IPS DF 19.7 (cell line): Measurements from ENCODE around the gene KCNK15.

Source experiments
- DNase-seq: peaks from one replicate; pipeline ENCODE4 v3.0.0-alpha.2; 2013; ENCODE audit warnings: low read depth, low spot score

Gene KCNK15

GRCh38 chr20:44788706-44789456 is 43.2 kb downstream of the KCNK15 start:
- no peak for DNase-seq

GRCh38 chr20:44790638-44791393 is 45.2 kb downstream of the KCNK15 start:
- no peak for DNase-seq

GRCh38 chr20:44792796-44793195 is 47.1 kb downstream of the KCNK15 start:
- DNase-seq, result no peak

- DNase-seq, result no peak
Observed at GRCh38 chr20:44795836-44796235, 50.2 kb downstream of the KCNK15 start.

- no peak for DNase-seq
Observed at GRCh38 chr20:44796311-44796710, 50.6 kb downstream of the KCNK15 start.

GRCh38 chr20:44796758-44797457 is 51.2 kb downstream of the KCNK15 start:
- DNase-seq, result no peak

GRCh38 chr20:44799691-44800090 is 54.0 kb downstream of the KCNK15 start:
- no peak for DNase-seq

- no peak for DNase-seq
Observed at GRCh38 chr20:44800391-44801046, 54.9 kb downstream of the KCNK15 start.
